K562 (cell line): ENCODE data around the gene ERG28. TPM values are rescaled to one million over a fixed set of nuclear protein-coding genes. Genes with fewer than 3 reads are reported as not detected.

ENCODE experiments used
- ATAC-seq: fragments of 200-7000 bp; cut with Tn5 transposase; 3 replicates; pipeline ENCODE4 v1.9.1; 2020; ENCODE audit warnings: moderate library complexity
- BruUV-seq: library from RNA; stranded (reverse); fragments of 400-500 nt; replicated peaks from 2 replicates; lab custom pipeline; 2021; lab: Mats Ljungman, UMichigan
- CTCF ChIA-PET: fragments of 300-600 bp; formaldehyde crosslinking; extraction: SDS; loops from one replicate; lab custom pipeline; 2021; ENCODE audit warnings: low intra/inter-chr PET ratio; lab: Yijun Ruan, JAX
- POLR2A ChIA-PET: fragments of 300-600, 350-650 bp; sonication (Branson Sonifier 250); formaldehyde crosslinking; extraction: SDS; loops from one replicate; lab custom pipeline; 2021; ENCODE audit warnings: antibody characterized with exemption, inconsistent platforms; lab: Yijun Ruan, JAX
- DNase-seq, 4 experiments: peaks; one replicate each; pipeline versions ENCODE4 v3.0.0 to v3.0.0-alpha.2; 2011 to 2018; ENCODE audit warnings: low spot score in 3 of 4, mixed read lengths in 3 of 4; ENCODE audit errors: extremely low read depth in 1 of 4
- FAIRE-seq: peaks from 2 replicates; lab custom pipeline; 2011; peaks lifted over from hg19 to GRCh38; lab: Jason Lieb, UNC
- H2AFZ ChIP-seq: 2 replicates; pipeline ENCODE4 v1.6.0; 2011; ENCODE audit warnings: low read depth, low read length, control low read depth, inconsistent platforms
- H3K27ac ChIP-seq: fragments of 200-600 bp; 3 replicates; pipeline ENCODE4 v1.8.0; 2011; ENCODE audit warnings: low read depth, mild to moderate bottlenecking, control low read depth, inconsistent platforms, low read length, moderate library complexity, mixed read lengths; ENCODE audit errors: extremely low read depth
- H3K27me3 ChIP-seq, 2 experiments: fragments of 300-600 bp in 1 of 2; 2 replicates in 1 of 2; 3 replicates in 1 of 2; pipeline versions ENCODE4 v1.6.0 to v1.8.0; 2011; ENCODE audit warnings: inconsistent platforms in 2 of 2, low read length in 2 of 2, mild to moderate bottlenecking in 1 of 2, mixed read lengths in 1 of 2, moderate library complexity in 1 of 2; ENCODE audit not compliant: control insufficient read depth in 2 of 2, insufficient read depth in 2 of 2
- H3K36me3 ChIP-seq: fragments of 300-600 bp; 3 replicates; pipeline ENCODE4 v1.8.0; 2011; ENCODE audit warnings: mild to moderate bottlenecking, low read length, inconsistent platforms; ENCODE audit not compliant: control insufficient read depth, insufficient read depth
- H3K4me1 ChIP-seq, 2 experiments: fragments of 200-600 bp in 1 of 2; replicated peaks in 1 of 2; 2 replicates in 1 of 2; 3 replicates in 1 of 2; pipeline versions ENCODE4 v1.5.1 to v1.8.0; 2011; ENCODE audit warnings: inconsistent platforms in 2 of 2, low read length in 2 of 2, mild to moderate bottlenecking in 1 of 2, mixed read lengths in 1 of 2, moderate library complexity in 1 of 2; ENCODE audit not compliant: control insufficient read depth in 2 of 2, insufficient read depth in 2 of 2
- H3K4me2 ChIP-seq: 2 replicates; pipeline ENCODE4 v1.6.1; 2011; ENCODE audit warnings: low read length, control low read depth, inconsistent platforms, mixed read lengths; ENCODE audit not compliant: insufficient read depth
- H3K4me3 ChIP-seq: fragments of 200-600 bp; sonication (generic), shearing (Covaris generic); 2 replicates; pipeline ENCODE4 v1.5.1; 2016; ENCODE audit warnings: control low read depth, inconsistent platforms
- H3K79me2 ChIP-seq: fragments of 200-600 bp; 3 replicates; pipeline ENCODE4 v1.8.0; 2011; ENCODE audit warnings: low read length, inconsistent platforms; ENCODE audit not compliant: control insufficient read depth, insufficient read depth
- H3K9ac ChIP-seq, 2 experiments: 2 replicates each; pipeline versions ENCODE4 v1.6.0 to v1.6.1; 2011; ENCODE audit warnings: low read depth in 2 of 2, low read length in 2 of 2, control low read depth in 1 of 2, inconsistent platforms in 1 of 2, mild to moderate bottlenecking in 1 of 2, mixed read lengths in 1 of 2; ENCODE audit not compliant: insufficient read depth in 1 of 2
- H3K9me1 ChIP-seq: one replicate; pipeline ENCODE4 v1.6.0; 2011; ENCODE audit warnings: inconsistent platforms, mild to moderate bottlenecking, low read length, moderate library complexity; ENCODE audit not compliant: control insufficient read depth, insufficient read depth
- H3K9me3 ChIP-seq: replicated peaks from 2 replicates; pipeline ENCODE4 v1.5.1; 2011; ENCODE audit warnings: low read depth, low read length, inconsistent platforms; ENCODE audit not compliant: control insufficient read depth, insufficient read depth
- H4K20me1 ChIP-seq: replicated peaks from 2 replicates; pipeline ENCODE4 v1.6.1; 2011; ENCODE audit warnings: low read length, inconsistent platforms, mixed read lengths; ENCODE audit not compliant: control insufficient read depth, insufficient read depth
- ATF3 ChIP-seq, 2 experiments: fragments of 450-650 bp in 1 of 2; sonication (generic) in 1 of 2; formaldehyde crosslinking in 1 of 2; IDR thresholded peaks in 1 of 2; conservative IDR thresholded peaks in 1 of 2; 2 replicates each; pipeline versions ENCODE4 v1.6.1 to v1.8.1; 2016 to 2023; ENCODE audit warnings: mild to moderate bottlenecking in 2 of 2, moderate library complexity in 2 of 2, inconsistent platforms in 1 of 2, missing genetic modification reagents in 1 of 2
- MTA3 ChIP-seq: fragments of 450-650 bp; formaldehyde crosslinking; IDR thresholded peaks from 2 replicates; pipeline ENCODE4 v1.6.1; 2017; ENCODE audit warnings: mild to moderate bottlenecking, borderline replicate concordance
- SMAD3 ChIP-seq: fragments of 450-650 bp; formaldehyde crosslinking; conservative IDR thresholded peaks from 2 replicates; pipeline ENCODE4 v1.4.0; 2020; ENCODE audit warnings: mild to moderate bottlenecking
- ZNF436 ChIP-seq: fragments of 250-450, 450-650 bp; sonication (Bioruptor Pico); formaldehyde crosslinking; IDR thresholded peaks from 2 replicates; pipeline ENCODE4 v1.7.0; 2020; ENCODE audit warnings: mild to moderate bottlenecking
- WGBS: fragments of 100-300 bp; shearing (Covaris generic); methylation state at CpG from one replicate; pipeline ENCODE4 v1.1.6; 2016; ENCODE audit warnings: low coverage, mixed read lengths; ENCODE audit not compliant: insufficient coverage; ENCODE audit errors: missing lambda C conversion rate; 5-methylcytosine and 5-hydroxymethylcytosine counted together
- in situ Hi-C: fragments of 300-500 bp; cut with MboI; formaldehyde crosslinking; loops from 4 replicates; pipeline ENCODE4 v1.15.0; 2018; ENCODE audit warnings: inconsistent platforms, mixed read lengths
- intact Hi-C: fragments of 100-400 bp; cut with micrococcal nuclease; formaldehyde crosslinking; loops from 2 replicates; pipeline ENCODE4 v1.14.2; 2022
- polyA plus RNA-seq, 8 experiments: library from polyadenylated mRNA; depleted of rRNA in 4 of 8; stranded (reverse) in 5 of 8; unstranded in 3 of 8; fragments of >200 nt; fragmentation: Nextera tagmentation in 2 of 8; fragmentation: Illumina TruSeq in 1 of 8; extraction: Ambion mirVana in 2 of 8; extraction: Trizol in 1 of 8; gene quantifications; 2 replicates each; pipeline versions ENCODE4 v1.2.1 to v1.2.3, GENCODE V29; 2011 to 2014; ENCODE audit warnings: inconsistent platforms in 1 of 8, missing spikeins in 1 of 8
- total RNA-seq, 7 experiments: library from RNA; depleted of rRNA in 6 of 7; stranded (reverse); fragments of >200 nt in 6 of 7; fragmentation: Illumina TruSeq in 2 of 7; extraction: Trizol in 2 of 7; gene quantifications; 2 replicates each; pipeline versions ENCODE4 v1.2.1 to v1.2.3, GENCODE V29; 2011 to 2021; ENCODE audit warnings: low replicate concordance in 1 of 7

ERG28 gene
- total and polyA plus RNA-seq, 9 of the 15 experiments (the other 6 are each of a cell fraction or from before 2014, with no cell fraction given) = 3.1 to 34.2 (median 14.2) TPM

GRCh38 chr14:75626396-75626795 lies 34.3 kb downstream of the ERG28 start (continued):
- no peak for TF ChIP-seq ZNF436 (CRISPR knock-in tag)

GRCh38 chr14:75625034-75625433 lies 35.6 kb downstream of the ERG28 start:
- H3K9me3 ChIP-seq = no peaks in the 10 kb centered on the region
- H4K20me1 ChIP-seq = no peaks in the 10 kb centered on the region
- ChIA-PET POLR2A (no interaction called here), CTCF (no interaction called here)
- FAIRE-seq (no peak), DNase-seq (no peak), ATAC-seq (no peak)
- in situ Hi-C loops (no loop called here), intact Hi-C loops (no loop called here)
- H2AFZ ChIP-seq = no peak overlapping the region
- H3K9ac ChIP-seq = no peak overlapping the region
- H3K36me3 ChIP-seq = no peaks in the 10 kb centered on the region
- no peaks in the 10 kb centered on the region for H3K4me1 ChIP-seq
- H3K27me3 ChIP-seq = peaks cover 0 to 4% of the 10 kb centered on the region in 2 experiments; a peak in 1 of 5 replicates
- BruUV-seq = no TSS peak
- TF ChIP-seq MTA3 (no peak), ATF3 (IDR thresholded peaks at IDR 0.05) (no peak), ATF3 (CRISPR knock-in tag; conservative IDR thresholded peaks at IDR 0.05) (no peak), SMAD3 (no peak)
- no peaks in the 10 kb centered on the region for H3K79me2 ChIP-seq
- no peaks in the 10 kb centered on the region for H3K9me1 ChIP-seq
- WGBS = 0% methylated on average over 3 of the region's 3 CpGs
- H3K27ac ChIP-seq = no peak overlapping the region
- no peak overlapping the region for H3K4me2 ChIP-seq
- H3K4me3 ChIP-seq = no peak overlapping the region
